ENCODE results near the gene LSM2.
"Not testable (repeated sequence)": the region's sequence is repeated elsewhere in the genome, so short reads cannot be mapped to it uniquely, and the experiment has no call there.

Gene LSM2

DNA sequence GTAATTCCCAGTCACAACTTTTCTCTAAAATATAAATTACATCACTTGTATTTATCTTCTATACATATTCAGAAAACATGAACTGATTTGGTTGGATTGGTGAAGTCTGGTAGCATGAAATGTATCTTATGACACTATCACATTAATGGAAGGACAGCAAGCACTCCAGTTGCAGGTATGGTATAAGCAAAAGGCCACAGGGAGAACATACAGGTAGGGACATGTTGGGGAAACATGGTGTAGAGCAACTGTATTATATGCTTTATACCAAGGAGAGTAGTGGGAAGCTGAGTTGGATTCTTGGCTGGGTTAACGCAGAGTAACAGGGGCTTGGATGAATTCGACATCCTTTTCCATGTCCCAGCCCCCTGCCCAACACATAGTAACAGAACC is 9.8 kb downstream of the LSM2 start:
- no peak for DNase-seq

GRCh38 chr6:31795616-31796298 is 11.0 kb downstream of the LSM2 start, which contains the start of gene VARS1:
Gene VARS1 (minus strand): TSS chr6:31795752. CDS start chr6:31795217, 535 bp downstream.
- DNase-seq = peak; percentile 89

DNA sequence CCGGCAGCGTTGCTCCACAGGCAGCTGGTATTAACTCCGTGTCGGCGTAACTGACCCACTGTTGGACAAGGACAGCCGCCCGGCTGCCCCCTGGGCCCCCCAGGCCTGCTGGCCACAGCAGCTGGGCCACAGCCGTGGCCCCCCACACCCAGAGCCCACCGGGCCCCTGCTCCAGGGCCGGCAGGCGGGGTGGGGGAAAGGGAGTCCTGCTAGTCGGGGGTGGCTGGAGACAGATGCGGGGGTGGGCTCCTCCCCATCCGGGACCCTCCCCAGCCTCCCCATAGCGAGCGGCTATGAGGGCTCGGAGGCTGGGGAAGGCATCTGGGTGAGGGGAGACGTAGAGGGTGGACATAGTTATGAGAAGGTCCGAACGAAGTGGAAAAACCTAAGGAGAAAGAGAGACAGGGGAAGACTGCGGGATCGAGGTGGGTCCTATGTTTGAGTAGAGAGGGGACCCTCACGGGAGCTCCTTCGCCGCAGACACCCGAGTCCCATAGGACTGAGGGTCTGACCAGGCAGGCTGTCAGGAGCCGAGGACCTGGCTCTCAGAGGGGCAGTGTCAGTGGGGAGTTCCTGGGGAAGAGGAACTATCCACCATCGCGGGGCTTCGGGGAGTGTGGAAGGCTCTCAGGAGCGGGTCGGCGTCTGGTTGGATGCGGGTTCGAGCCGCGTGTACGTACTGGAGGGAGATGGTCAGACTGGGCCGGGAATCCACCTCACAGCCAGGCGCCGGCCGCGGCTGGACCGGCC is 11.7 kb downstream of the LSM2 start:
- no peak for DNase-seq

DNA sequence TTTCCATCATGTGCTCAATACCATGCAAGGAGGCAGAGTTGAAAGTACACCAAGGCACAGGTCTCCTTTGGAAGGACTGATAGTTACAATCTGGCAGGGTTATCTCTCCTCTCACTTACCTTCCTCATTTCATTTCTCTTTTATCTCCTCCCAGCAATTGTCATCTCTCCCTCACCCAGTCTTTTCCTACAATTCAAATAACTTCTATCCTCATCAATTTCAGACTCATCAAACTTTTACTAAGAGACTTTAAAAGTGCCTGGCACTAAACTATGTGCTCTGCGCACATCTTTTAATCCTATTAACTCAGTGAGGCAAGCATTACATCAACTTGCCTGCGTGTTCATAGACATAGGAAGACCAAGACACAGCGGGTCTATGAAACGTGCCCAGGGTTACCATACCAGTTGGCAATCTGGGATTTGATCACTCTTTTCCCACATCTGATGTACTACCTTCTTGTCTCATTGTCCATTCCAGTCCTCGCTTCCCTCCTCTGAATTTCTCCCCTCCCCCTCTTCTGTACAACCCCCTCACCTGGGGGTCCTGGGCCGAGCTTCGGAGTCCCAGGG is 12.4 kb downstream of the LSM2 start:
- peak; percentile 42 for DNase-seq

DNA sequence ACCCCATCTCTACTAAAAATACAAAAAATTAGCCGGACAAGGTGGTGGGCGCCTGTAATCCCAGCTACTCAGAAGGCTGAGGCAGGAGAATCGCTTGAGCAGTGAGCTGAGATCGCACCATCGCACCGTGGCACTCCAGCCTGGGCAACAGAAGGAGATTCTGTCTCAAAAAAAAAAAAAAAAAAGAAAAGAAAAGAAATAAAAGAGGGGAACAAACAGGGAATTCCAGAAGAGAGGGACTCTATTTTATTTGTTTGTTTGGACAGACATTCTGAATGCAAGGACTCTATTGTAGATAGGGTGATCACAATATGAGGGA is 12.9 kb downstream of the LSM2 start:
- DNase-seq = not testable (repeated sequence)

DNA sequence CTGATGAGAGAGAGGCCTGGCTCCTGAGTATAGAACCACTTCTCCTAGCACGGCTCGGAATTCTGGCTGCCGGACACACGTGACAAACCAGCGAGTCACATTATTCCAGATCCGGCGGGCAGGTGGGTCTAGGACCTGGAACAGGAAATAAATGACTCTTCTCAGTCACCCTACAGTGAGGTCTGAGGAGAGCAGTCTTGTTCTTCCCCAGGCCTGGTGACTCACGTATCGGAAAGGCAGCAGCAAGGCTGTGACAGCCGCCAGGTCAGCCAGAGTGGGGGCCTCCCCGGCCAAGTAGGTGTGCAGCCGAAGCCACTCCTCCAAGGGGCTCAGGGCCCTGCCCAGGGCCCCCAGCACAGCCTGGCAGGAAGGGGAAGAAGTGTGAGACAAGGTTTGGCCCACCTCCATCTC is 14.0 kb downstream of the LSM2 start:
- DNase-seq = no peak

DNA sequence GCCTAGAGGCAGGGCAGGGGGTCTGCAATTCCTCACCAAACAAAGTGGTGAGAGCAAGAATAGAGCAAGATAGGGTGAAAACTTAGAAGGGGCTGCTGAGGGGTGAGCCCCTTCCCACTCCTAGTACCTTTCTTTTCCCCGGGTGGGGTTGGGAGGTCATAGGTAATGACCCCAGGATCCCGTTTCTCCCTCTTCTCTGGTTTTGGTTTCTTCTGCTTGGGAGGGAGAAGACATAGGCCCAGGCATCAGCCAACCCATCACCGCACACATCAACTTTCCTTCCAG is 14.7 kb downstream of the LSM2 start:
- DNase-seq = no peak

DNA sequence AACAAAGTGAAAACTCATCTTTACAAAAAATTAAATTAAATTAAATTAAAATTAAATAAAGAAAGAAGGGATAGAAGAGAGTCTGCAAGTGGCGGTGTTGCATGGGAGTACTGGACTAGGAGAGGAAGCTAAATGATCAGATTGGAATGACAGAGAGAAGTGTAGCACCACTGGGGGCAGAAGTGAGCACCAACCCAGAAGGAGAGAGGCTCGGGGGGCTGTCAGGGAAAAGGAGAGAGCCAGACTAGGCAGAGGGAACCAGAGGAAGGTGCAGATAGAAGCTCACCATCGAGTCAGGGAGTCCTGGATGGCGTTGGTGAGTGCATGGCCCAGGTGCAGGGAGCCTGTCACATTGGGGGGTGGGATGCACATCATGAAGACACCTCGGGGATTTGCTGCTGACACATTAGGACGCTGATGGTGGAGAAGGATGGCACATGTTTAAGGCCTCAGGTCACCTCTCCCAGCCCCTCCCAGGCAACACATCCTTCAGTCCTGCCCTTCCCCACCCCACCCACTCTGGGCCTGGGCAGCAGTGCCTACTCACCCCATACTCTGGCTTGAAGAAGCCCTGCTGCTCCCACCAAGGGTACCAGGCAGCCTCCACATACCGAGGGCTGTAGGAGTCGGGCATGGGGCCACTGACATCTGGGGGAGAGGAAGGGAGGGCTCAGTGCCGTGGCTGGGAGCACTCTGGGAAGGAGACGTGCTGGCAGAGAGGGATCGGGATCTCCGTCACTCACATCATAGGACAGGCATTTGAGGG is 15.3 kb downstream of the LSM2 start:
- peak; percentile 46 for DNase-seq

DNA sequence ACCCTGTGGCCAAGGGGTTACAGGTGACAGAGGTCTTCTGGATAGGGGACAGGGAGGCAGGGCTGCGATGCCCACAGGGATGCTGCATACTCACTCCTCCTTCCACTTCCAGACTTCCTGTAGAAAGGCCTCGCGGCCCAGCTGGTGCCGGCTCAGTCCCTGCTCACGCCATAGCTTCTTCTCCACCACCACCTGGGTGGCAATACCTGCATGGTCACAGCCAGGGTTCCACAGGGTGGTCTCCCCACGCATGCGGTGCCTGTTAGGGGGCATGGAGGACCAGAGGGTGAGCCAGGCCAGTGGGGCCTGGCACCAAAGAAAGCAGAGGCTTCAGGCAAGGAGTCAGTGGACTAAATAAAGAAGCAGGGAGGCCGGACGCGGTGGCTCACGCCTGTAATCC is 21.3 kb downstream of the LSM2 start:
- DNase-seq = no peak

DNA sequence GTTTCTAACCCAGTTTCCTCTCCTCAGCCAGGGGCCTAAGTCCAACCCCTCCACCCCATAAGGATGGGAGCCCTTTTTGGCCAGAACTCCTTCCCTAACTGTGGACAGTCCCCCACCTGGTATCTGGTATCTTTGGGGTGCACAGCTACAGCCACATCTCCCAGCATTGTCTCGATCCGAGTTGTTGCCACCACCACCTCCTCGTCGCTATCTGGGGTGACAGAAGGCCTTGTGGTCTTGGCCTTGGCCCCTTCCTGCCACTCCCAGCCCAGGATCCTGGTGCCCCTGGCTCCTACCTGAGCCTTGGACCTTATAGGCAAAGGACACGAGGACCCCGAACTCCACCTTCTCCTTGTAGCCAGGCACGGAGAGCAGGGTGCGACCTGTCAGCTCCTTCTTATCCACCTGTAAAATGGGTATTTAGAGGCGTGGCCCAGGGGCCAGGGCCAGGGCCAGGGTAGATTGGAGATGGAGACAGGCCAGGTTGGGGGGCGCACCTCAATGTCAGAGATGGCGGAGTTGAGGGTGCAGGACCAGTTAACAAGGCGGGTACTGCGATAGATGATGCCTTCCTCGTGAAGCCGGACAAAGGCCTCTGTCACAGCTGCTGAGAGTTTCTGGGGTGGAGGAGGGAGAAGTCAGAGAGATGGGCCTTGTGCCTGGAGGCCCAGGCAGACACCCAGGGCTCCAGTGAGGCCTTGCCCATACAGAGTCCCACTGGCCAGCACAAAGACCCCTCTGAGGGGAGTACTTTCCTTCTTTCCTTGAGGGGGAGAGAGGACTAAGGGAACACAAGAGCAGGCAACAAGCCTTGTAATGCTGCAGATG is 22.5 kb downstream of the LSM2 start:
- no peak for DNase-seq

GRCh38 chr6:31782126-31782855 is 24.5 kb downstream of the LSM2 start:
- no peak for DNase-seq

GRCh38 chr6:31781244-31782125 is 25.3 kb downstream of the LSM2 start:
- no peak for DNase-seq

GRCh38 chr6:31780507-31781243 is 26.1 kb downstream of the LSM2 start:
- no peak for DNase-seq

- DNase-seq = no peak
Measured at GRCh38 chr6:31779908-31780307, 26.9 kb downstream of the LSM2 start.

DNA sequence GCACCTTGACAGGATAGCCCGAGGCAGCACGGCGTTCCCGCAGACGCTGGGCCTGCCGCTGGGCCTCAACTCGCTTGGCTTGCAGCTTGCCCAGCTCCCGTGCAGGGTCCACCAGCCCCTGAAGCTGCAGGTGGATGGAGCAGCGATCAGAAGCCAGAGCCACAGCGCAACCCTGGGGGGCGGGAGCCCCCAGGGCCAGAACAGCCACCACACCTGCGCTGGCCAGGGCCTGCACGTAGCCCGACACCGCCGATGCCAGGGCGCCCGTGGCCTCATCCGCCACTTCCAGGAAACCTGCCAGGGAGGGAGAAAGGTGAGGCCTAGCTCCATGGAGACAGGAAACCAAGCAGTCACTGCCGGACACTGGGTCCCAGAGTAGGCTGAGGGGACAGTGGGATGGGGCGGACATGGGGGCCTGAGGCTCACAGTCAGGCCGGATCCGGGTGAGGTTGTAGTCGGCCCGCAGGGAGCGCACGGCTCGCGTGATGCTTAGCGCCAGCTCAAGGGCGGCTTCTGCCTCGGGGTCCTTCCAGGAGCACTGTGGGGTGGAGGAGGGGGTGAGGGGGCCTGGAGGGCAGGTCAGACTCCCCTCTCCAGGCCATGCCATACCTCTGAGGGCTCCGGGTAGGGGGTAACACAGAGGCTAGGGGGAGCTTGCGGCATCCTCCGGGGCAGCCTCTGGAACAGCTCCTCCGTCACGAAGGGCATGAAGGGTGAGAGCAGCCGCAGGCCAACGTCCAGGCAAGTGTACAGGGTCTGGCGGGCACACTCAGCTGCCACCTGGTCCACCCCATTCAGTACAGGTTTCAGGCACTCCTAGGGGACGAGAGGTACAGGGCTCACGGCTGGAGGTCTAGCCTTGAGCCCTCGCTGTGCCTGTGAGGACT is 27.5 kb downstream of the LSM2 start:
- DNase-seq = no peak

- no peak for DNase-seq
Measured at GRCh38 chr6:31778193-31778592, 28.6 kb downstream of the LSM2 start.

DNA sequence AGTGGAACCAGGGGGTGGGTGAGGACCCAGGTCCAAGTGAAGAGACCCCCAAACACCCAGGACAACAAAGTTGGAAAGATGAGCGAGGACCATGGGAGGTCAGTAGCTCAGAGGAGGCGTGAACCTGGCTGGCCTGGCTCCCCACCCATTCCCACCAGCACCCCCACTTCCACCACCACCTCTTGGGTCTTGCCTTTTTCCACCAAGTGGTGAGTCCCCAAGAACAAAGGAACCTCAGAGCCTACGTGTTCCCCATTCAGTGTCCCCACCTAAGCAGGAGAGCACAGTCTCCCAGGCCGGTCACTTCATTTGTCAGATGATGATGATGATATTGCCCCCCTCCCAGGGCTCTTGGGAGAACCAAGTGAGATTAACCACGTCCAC is 29.1 kb downstream of the LSM2 start:
- no peak for DNase-seq

- peak; percentile 67 for DNase-seq
Measured at GRCh38 chr6:31776989-31777666, 29.6 kb downstream of the LSM2 start, which contains the start of gene VWA7. Gene VWA7 (minus strand): TSS chr6:31777328. CDS start chr6:31776779, 549 bp downstream.

Measured in fibroblast of skin of abdomen (primary cell).